HCT116 (cell line): ENCODE results near the gene TENM4. TPM values are rescaled to one million over a fixed set of nuclear protein-coding genes. Genes with fewer than 3 reads are reported as not detected.

ENCODE experiments used
- ATAC-seq: fragments of 200-7000 bp; cut with Tn5 transposase; 2 replicates; pipeline ENCODE4 v1.9.1; 2020; ENCODE audit warnings: mild to moderate bottlenecking, moderate library complexity
- BruUV-seq: library from RNA; stranded (reverse); fragments of 400-500 nt; replicated peaks from 2 replicates; lab custom pipeline; 2021; lab: Mats Ljungman, UMichigan
- CTCF ChIA-PET: fragments of 300-600 bp; sonication (Branson Sonifier 250); formaldehyde crosslinking; loops from one replicate; lab custom pipeline; 2021; ENCODE audit warnings: antibody characterized with exemption; lab: Charles Lee
- POLR2A ChIA-PET: fragments of 300-600, 350-600 bp; sonication (Branson Sonifier 250); formaldehyde crosslinking; loops from one replicate; lab custom pipeline; 2021; ENCODE audit warnings: antibody characterized with exemption; lab: Charles Lee
- RAD21 ChIA-PET, 2 experiments: fragments of 300-600 bp; sonication (Branson Sonifier 250); formaldehyde crosslinking; loops; one replicate each; lab custom pipeline; 2023; ENCODE audit warnings: low total read pairs in 2 of 2; ENCODE audit not compliant: uncharacterized antibody in 2 of 2, unreplicated experiment in 2 of 2, low non-redundant PET in 1 of 2; lab: Charles Lee
- DNase-seq: peaks from one replicate; pipeline ENCODE4 v3.0.0-alpha.2; 2010; ENCODE audit warnings: low read depth, low spot score
- H2AFZ ChIP-seq: fragments of 200-600 bp; shearing (Covaris generic), sonication (generic); 2 replicates; pipeline ENCODE4 v1.6.1; 2017; ENCODE audit warnings: low read depth, mixed run types, mixed read lengths, antibody characterized with exemption, low read length; ENCODE audit not compliant: poor library complexity, severe bottlenecking
- H3K27ac ChIP-seq: 2 replicates; pipeline ENCODE4 v1.5.1; 2012; ENCODE audit warnings: low read depth, low read length
- H3K27me3 ChIP-seq: fragments of 200-600 bp; sonication (generic); 2 replicates; pipeline ENCODE4 v1.6.1; 2016; ENCODE audit warnings: mixed run types, low read length, mixed read lengths; ENCODE audit not compliant: insufficient read depth
- H3K36me3 ChIP-seq, 2 experiments: fragments of 200-500 bp in 1 of 2; fragments of 200-600 bp in 1 of 2; sonication (Bioruptor generic) in 1 of 2; sonication (generic) in 1 of 2; 2 replicates each; pipeline versions ENCODE4 v1.5.1 to v1.6.1; 2014 to 2016; ENCODE audit warnings: low read length in 2 of 2, inconsistent platforms in 1 of 2, mixed read lengths in 1 of 2, mixed run types in 1 of 2; ENCODE audit not compliant: insufficient read depth in 2 of 2, control insufficient read depth in 1 of 2
- H3K4me1 ChIP-seq, 2 experiments: fragments of 200-600 bp in 1 of 2; sonication (generic) in 1 of 2; 2 replicates each; pipeline versions ENCODE4 v1.5.1 to v1.6.1; 2012 to 2017; ENCODE audit warnings: low read length in 2 of 2, inconsistent platforms in 1 of 2, mild to moderate bottlenecking in 1 of 2, mixed read lengths in 1 of 2, mixed run types in 1 of 2, moderate library complexity in 1 of 2; ENCODE audit not compliant: insufficient read depth in 2 of 2, control insufficient read depth in 1 of 2
- H3K4me2 ChIP-seq: fragments of 200-600 bp; sonication (generic); 2 replicates; pipeline ENCODE4 v1.6.1; 2017; ENCODE audit warnings: mixed run types, low read length, mixed read lengths
- H3K4me3 ChIP-seq, 2 experiments: fragments of 200-600 bp in 1 of 2; sonication (generic) in 1 of 2; replicated peaks in 1 of 2; 2 replicates each; pipeline ENCODE4 v1.5.1; 2011 to 2016; ENCODE audit warnings: low read length in 2 of 2, control low read depth in 1 of 2, low read depth in 1 of 2, mild to moderate bottlenecking in 1 of 2, mixed read lengths in 1 of 2, mixed run types in 1 of 2
- H3K79me2 ChIP-seq: fragments of 200-600 bp; sonication (generic); 2 replicates; pipeline ENCODE4 v1.6.1; 2017; ENCODE audit warnings: mild to moderate bottlenecking, mixed run types, low read length, moderate library complexity, mixed read lengths; ENCODE audit not compliant: insufficient read depth
- H3K9ac ChIP-seq: fragments of 200-600 bp; sonication (generic); 2 replicates; pipeline ENCODE4 v1.6.1; 2016; ENCODE audit warnings: low read length, mixed read lengths
- H3K9me2 ChIP-seq: fragments of 200-600 bp; sonication (generic), shearing (Covaris generic); 2 replicates; pipeline ENCODE4 v1.6.1; 2017; ENCODE audit warnings: mixed run types, mild to moderate bottlenecking, moderate library complexity; ENCODE audit not compliant: insufficient read depth
- H3K9me3 ChIP-seq, 2 experiments: fragments of 200-500 bp in 1 of 2; fragments of 200-600 bp in 1 of 2; sonication (Bioruptor generic) in 1 of 2; sonication (generic) in 1 of 2; 2 replicates each; pipeline ENCODE4 v1.6.1; 2014 to 2017; ENCODE audit warnings: low read length in 2 of 2, mixed read lengths in 2 of 2, inconsistent platforms in 1 of 2, low read depth in 1 of 2, mild to moderate bottlenecking in 1 of 2, mixed run types in 1 of 2, moderate library complexity in 1 of 2; ENCODE audit not compliant: control insufficient read depth in 1 of 2, insufficient read depth in 1 of 2
- H4K20me1 ChIP-seq: fragments of 200-600 bp; sonication (generic), shearing (Covaris generic); 2 replicates; pipeline ENCODE4 v1.6.1; 2017; ENCODE audit warnings: mixed run types, mild to moderate bottlenecking, moderate library complexity; ENCODE audit not compliant: insufficient read depth
- CBX3 ChIP-seq: IDR thresholded peaks from 2 replicates; pipeline ENCODE4 v1.6.1; 2012; ENCODE audit warnings: low read depth
- CEBPB ChIP-seq: IDR thresholded peaks from 2 replicates; pipeline ENCODE4 v1.6.1; 2012; ENCODE audit warnings: low read depth
- EZH2 ChIP-seq: fragments of 200-600 bp; sonication (generic); IDR thresholded peaks from 2 replicates; pipeline ENCODE4 v1.6.1; 2017; ENCODE audit warnings: antibody characterized with exemption, mixed run types
- FOSL1 ChIP-seq: IDR thresholded peaks from 2 replicates; pipeline ENCODE4 v1.6.1; 2012; ENCODE audit warnings: low read depth
- JUND ChIP-seq: IDR thresholded peaks from 2 replicates; pipeline ENCODE4 v1.6.1; 2012
- RAD21 ChIP-seq: IDR thresholded peaks from 2 replicates; pipeline ENCODE4 v1.6.1; 2012; ENCODE audit warnings: low read depth, mild to moderate bottlenecking
- SIN3A ChIP-seq: IDR thresholded peaks from 2 replicates; pipeline ENCODE4 v1.6.1; 2012; ENCODE audit warnings: low read depth
- TCF7L2 ChIP-seq: IDR thresholded peaks from 2 replicates; pipeline ENCODE4 v1.7.0; 2011; ENCODE audit warnings: borderline replicate concordance, inconsistent platforms; ENCODE audit not compliant: insufficient read depth, insufficient read length; ENCODE audit errors: extremely low read depth
- intact Hi-C: fragments of 100-400 bp; cut with micrococcal nuclease; formaldehyde crosslinking; loops from 2 replicates; pipeline ENCODE4 v1.10.0; 2022
- total RNA-seq: library from RNA; stranded (reverse); gene quantifications from one replicate; pipeline ENCODE4 v1.2.1, GENCODE V29; 2021; ENCODE audit not compliant: unreplicated experiment
- TF ChIP-seq, protein P1 (sequence below): IDR thresholded peaks from 2 replicates; pipeline ENCODE4 v1.6.1; 2011; ENCODE audit warnings: mild to moderate bottlenecking, low read length, moderate library complexity; ENCODE audit not compliant: insufficient replicate concordance; ENCODE audit errors: extremely low read depth
- TF ChIP-seq, protein P2 (sequence below): IDR thresholded peaks from 2 replicates; pipeline ENCODE4 v1.6.1; 2012
- TF ChIP-seq, protein P3 (sequence below): IDR thresholded peaks from 2 replicates; pipeline ENCODE4 v1.6.1; 2012
- TF ChIP-seq, protein P4 (sequence below), 3 experiments: fragments of 200-600 bp in 1 of 3; sonication (generic) in 1 of 3; IDR thresholded peaks in 2 of 3; conservative IDR thresholded peaks in 1 of 3; 2 replicates each; pipeline ENCODE4 v1.5.1; 2012 to 2017; ENCODE audit warnings: low read depth in 2 of 3, low read length in 2 of 3, antibody characterized with exemption in 1 of 3, borderline replicate concordance in 1 of 3, control low read depth in 1 of 3, mild to moderate bottlenecking in 1 of 3, mixed read lengths in 1 of 3, mixed run types in 1 of 3, moderate library complexity in 1 of 3; ENCODE audit not compliant: insufficient read depth in 1 of 3
- TF ChIP-seq, protein P5 (sequence below): IDR thresholded peaks from 2 replicates; pipeline ENCODE4 v1.6.1; 2012; ENCODE audit warnings: low read depth

Gene TENM4
- total RNA-seq, 1 experiment from 2014 or later: 0.05 TPM

DNA sequence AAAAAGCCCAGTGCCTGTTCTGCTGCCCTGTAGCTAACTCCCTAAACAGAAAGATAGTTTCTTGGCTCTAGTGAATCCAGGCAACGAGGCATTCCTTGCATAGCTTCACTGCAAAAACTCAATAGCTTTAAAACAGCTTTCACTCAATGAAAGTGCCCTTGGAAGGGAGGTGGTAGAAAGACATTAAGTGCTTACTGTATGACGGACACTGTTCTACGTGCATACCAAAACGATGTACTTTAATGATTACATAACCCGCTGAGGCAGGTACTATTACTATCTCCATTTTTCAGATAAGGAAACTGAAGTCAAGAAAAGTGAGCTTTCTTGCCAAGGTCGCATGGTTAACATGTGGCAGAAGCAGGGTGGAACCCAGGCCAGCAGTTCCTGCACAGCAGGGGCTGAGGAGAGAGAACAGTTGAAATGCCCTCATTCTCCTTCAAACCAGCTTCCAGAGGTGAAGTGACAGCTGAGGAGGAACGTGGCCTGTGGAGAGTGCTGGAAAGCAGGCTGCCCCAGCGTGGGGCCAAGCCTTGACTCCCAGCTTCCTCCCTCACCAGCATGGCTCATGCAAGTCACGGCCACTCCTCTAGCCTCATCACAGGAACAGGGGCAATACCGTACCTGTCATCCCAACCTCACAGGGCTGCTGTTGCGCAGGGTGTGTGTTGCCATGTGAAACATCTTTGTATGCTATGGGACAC is 638.6 kb downstream of the TENM4 start:
- no peaks in the 10 kb centered on the region for H4K20me1 ChIP-seq
- TF ChIP-seq RAD21: no peak
- TF ChIP-seq TCF7L2: no peak
- no peak for TF ChIP-seq SIN3A
- TF ChIP-seq, protein P1, sequence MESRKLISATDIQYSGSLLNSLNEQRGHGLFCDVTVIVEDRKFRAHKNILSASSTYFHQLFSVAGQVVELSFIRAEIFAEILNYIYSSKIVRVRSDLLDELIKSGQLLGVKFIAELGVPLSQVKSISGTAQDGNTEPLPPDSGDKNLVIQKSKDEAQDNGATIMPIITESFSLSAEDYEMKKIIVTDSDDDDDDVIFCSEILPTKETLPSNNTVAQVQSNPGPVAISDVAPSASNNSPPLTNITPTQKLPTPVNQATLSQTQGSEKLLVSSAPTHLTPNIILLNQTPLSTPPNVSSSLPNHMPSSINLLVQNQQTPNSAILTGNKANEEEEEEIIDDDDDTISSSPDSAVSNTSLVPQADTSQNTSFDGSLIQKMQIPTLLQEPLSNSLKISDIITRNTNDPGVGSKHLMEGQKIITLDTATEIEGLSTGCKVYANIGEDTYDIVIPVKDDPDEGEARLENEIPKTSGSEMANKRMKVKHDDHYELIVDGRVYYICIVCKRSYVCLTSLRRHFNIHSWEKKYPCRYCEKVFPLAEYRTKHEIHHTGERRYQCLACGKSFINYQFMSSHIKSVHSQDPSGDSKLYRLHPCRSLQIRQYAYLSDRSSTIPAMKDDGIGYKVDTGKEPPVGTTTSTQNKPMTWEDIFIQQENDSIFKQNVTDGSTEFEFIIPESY: no peak
- no peak for TF ChIP-seq JUND
- no peak for TF ChIP-seq CEBPB
- no peak for TF ChIP-seq EZH2
- TF ChIP-seq, protein P2, sequence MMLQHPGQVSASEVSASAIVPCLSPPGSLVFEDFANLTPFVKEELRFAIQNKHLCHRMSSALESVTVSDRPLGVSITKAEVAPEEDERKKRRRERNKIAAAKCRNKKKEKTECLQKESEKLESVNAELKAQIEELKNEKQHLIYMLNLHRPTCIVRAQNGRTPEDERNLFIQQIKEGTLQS: no peak
- TF ChIP-seq FOSL1: no peak
- TF ChIP-seq, protein P3, sequence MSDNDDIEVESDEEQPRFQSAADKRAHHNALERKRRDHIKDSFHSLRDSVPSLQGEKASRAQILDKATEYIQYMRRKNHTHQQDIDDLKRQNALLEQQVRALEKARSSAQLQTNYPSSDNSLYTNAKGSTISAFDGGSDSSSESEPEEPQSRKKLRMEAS: no peak
- TF ChIP-seq, protein P4, sequence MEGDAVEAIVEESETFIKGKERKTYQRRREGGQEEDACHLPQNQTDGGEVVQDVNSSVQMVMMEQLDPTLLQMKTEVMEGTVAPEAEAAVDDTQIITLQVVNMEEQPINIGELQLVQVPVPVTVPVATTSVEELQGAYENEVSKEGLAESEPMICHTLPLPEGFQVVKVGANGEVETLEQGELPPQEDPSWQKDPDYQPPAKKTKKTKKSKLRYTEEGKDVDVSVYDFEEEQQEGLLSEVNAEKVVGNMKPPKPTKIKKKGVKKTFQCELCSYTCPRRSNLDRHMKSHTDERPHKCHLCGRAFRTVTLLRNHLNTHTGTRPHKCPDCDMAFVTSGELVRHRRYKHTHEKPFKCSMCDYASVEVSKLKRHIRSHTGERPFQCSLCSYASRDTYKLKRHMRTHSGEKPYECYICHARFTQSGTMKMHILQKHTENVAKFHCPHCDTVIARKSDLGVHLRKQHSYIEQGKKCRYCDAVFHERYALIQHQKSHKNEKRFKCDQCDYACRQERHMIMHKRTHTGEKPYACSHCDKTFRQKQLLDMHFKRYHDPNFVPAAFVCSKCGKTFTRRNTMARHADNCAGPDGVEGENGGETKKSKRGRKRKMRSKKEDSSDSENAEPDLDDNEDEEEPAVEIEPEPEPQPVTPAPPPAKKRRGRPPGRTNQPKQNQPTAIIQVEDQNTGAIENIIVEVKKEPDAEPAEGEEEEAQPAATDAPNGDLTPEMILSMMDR (IDR thresholded peaks at IDR 0.05 in 2 of 3, conservative IDR thresholded peaks at IDR 0.05 in 1 of 3; ENCODE audit: borderline replicate concordance in 1 of 3, insufficient read depth in 1 of 3, low read depth in 2 of 3, low read length in 2 of 3): no peak
- TF ChIP-seq, protein P5, sequence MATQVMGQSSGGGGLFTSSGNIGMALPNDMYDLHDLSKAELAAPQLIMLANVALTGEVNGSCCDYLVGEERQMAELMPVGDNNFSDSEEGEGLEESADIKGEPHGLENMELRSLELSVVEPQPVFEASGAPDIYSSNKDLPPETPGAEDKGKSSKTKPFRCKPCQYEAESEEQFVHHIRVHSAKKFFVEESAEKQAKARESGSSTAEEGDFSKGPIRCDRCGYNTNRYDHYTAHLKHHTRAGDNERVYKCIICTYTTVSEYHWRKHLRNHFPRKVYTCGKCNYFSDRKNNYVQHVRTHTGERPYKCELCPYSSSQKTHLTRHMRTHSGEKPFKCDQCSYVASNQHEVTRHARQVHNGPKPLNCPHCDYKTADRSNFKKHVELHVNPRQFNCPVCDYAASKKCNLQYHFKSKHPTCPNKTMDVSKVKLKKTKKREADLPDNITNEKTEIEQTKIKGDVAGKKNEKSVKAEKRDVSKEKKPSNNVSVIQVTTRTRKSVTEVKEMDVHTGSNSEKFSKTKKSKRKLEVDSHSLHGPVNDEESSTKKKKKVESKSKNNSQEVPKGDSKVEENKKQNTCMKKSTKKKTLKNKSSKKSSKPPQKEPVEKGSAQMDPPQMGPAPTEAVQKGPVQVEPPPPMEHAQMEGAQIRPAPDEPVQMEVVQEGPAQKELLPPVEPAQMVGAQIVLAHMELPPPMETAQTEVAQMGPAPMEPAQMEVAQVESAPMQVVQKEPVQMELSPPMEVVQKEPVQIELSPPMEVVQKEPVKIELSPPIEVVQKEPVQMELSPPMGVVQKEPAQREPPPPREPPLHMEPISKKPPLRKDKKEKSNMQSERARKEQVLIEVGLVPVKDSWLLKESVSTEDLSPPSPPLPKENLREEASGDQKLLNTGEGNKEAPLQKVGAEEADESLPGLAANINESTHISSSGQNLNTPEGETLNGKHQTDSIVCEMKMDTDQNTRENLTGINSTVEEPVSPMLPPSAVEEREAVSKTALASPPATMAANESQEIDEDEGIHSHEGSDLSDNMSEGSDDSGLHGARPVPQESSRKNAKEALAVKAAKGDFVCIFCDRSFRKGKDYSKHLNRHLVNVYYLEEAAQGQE: no peak
- no peak for TF ChIP-seq CBX3
- no peaks in the 10 kb centered on the region for H3K36me3 ChIP-seq
- H2AFZ ChIP-seq: no peak overlapping the region
- H3K9me2 ChIP-seq: no peaks in the 10 kb centered on the region
- no TSS peak for BruUV-seq
- RAD21 ChIA-PET: no interaction called here
- DNase-seq (no peak), ATAC-seq (no peak)
- H3K4me1 ChIP-seq: no peaks in the 10 kb centered on the region
- no peak overlapping the region for H3K9ac ChIP-seq
- intact Hi-C loops: no loop called here
- no peak overlapping the region for H3K4me2 ChIP-seq
- H3K27me3 ChIP-seq: peaks cover 13% of the 10 kb centered on the region
- POLR2A ChIA-PET: no interaction called here
- H3K27ac ChIP-seq: no peak overlapping the region
- H3K9me3 ChIP-seq: no peaks in the 10 kb centered on the region
- H3K4me3 ChIP-seq: no peak overlapping the region
- CTCF ChIA-PET: interaction anchor here (0.8 kb wide), 1 partner anchor 157 kb away, joined by 3 read pairs; no protein-coding TSS in a partner anchor
- H3K79me2 ChIP-seq: no peaks in the 10 kb centered on the region
